H9 (cell line): ENCODE results near the gene DKK3. TPM values are rescaled to one million over a fixed set of nuclear protein-coding genes. Genes with fewer than 3 reads are reported as not detected.

Experiments
- DNase-seq: peaks from one replicate; pipeline ENCODE4 v3.0.0-alpha.2; 2017
- H2AFZ ChIP-seq: one replicate; pipeline ENCODE4 v1.6.1; 2013; ENCODE audit warnings: mild to moderate bottlenecking, low read length, control low read depth, moderate library complexity
- H2AK5ac ChIP-seq: 2 replicates; pipeline ENCODE4 v1.6.1; 2013; ENCODE audit warnings: low read length, control low read depth, mixed read lengths; ENCODE audit not compliant: insufficient read length
- H2BK120ac ChIP-seq: one replicate; pipeline ENCODE4 v1.6.1; 2013; ENCODE audit warnings: low read depth, mild to moderate bottlenecking, low read length, control low read depth, inconsistent platforms; ENCODE audit not compliant: poor library complexity, severe bottlenecking
- H2BK12ac ChIP-seq: 2 replicates; pipeline ENCODE4 v1.6.1; 2013; ENCODE audit warnings: low read length, control low read depth, mixed read lengths, low read depth; ENCODE audit not compliant: insufficient read length
- H2BK15ac ChIP-seq: 2 replicates; pipeline ENCODE4 v1.6.1; 2013; ENCODE audit warnings: low read depth, low read length, control low read depth
- H2BK20ac ChIP-seq: one replicate; pipeline ENCODE4 v1.6.1; 2013; ENCODE audit warnings: low read depth, mild to moderate bottlenecking, low read length, control low read depth, inconsistent platforms; ENCODE audit not compliant: poor library complexity, severe bottlenecking
- H2BK5ac ChIP-seq: 2 replicates; pipeline ENCODE4 v1.6.1; 2013; ENCODE audit warnings: low read length, control low read depth, mixed read lengths; ENCODE audit not compliant: insufficient read length
- H3K14ac ChIP-seq: 2 replicates; pipeline ENCODE4 v1.6.1; 2013; ENCODE audit warnings: low read length, control low read depth; ENCODE audit not compliant: insufficient read depth
- H3K18ac ChIP-seq: 2 replicates; pipeline ENCODE4 v1.6.1; 2013; ENCODE audit warnings: low read depth, mild to moderate bottlenecking, mixed read lengths, low read length, control low read depth; ENCODE audit not compliant: insufficient read length
- H3K23ac ChIP-seq: 2 replicates; pipeline ENCODE4 v1.6.1; 2013; ENCODE audit warnings: low read length, control low read depth, mixed read lengths, low read depth; ENCODE audit not compliant: insufficient read length
- H3K23me2 ChIP-seq: 2 replicates; pipeline ENCODE4 v1.6.1; 2013; ENCODE audit warnings: low read depth, mild to moderate bottlenecking, mixed read lengths, low read length, control low read depth; ENCODE audit not compliant: insufficient read length, poor library complexity, severe bottlenecking
- H3K27ac ChIP-seq: 2 replicates; pipeline ENCODE4 v1.5.1; 2013; ENCODE audit warnings: low read length, control low read depth, mixed read lengths, low read depth; ENCODE audit not compliant: insufficient read length
- H3K27me3 ChIP-seq: 2 replicates; pipeline ENCODE4 v1.6.1; 2013; ENCODE audit warnings: low read length, control low read depth, inconsistent platforms; ENCODE audit not compliant: insufficient read depth
- H3K4ac ChIP-seq: 2 replicates; pipeline ENCODE4 v1.6.1; 2013; ENCODE audit warnings: low read depth, mild to moderate bottlenecking, control low read depth, inconsistent platforms, low read length, moderate library complexity
- H3K4me1 ChIP-seq: 2 replicates; pipeline ENCODE4 v1.6.1; 2013; ENCODE audit warnings: low read length, control low read depth, inconsistent platforms; ENCODE audit not compliant: insufficient read depth
- H3K4me2 ChIP-seq: 2 replicates; pipeline ENCODE4 v1.6.1; 2013; ENCODE audit warnings: low read length, control low read depth, mixed read lengths; ENCODE audit not compliant: insufficient read length, insufficient read depth
- H3K56ac ChIP-seq: 2 replicates; pipeline ENCODE4 v1.6.1; 2013; ENCODE audit warnings: low read depth, mild to moderate bottlenecking, mixed read lengths, low read length, control low read depth; ENCODE audit not compliant: insufficient read length
- H3K79me1 ChIP-seq: 2 replicates; pipeline ENCODE4 v1.6.1; 2013; ENCODE audit warnings: low read depth, mild to moderate bottlenecking, moderate library complexity, low read length, control low read depth, inconsistent platforms; ENCODE audit not compliant: insufficient read depth, poor library complexity, severe bottlenecking
- H3K79me2 ChIP-seq: 2 replicates; pipeline ENCODE4 v1.6.1; 2013; ENCODE audit warnings: low read length, control low read depth, inconsistent platforms; ENCODE audit not compliant: insufficient read depth
- H3K9ac ChIP-seq: 2 replicates; pipeline ENCODE4 v1.6.1; 2013; ENCODE audit warnings: low read length, control low read depth, mixed read lengths; ENCODE audit not compliant: insufficient read length; ENCODE audit errors: extremely low read depth
- H3K9me3 ChIP-seq: one replicate; pipeline ENCODE4 v1.6.1; 2013; ENCODE audit warnings: low read depth, low read length, inconsistent platforms; ENCODE audit not compliant: control insufficient read depth
- H3T11ph ChIP-seq: one replicate; pipeline ENCODE4 v1.6.1; 2013; ENCODE audit warnings: mild to moderate bottlenecking, low read length, control low read depth, inconsistent platforms
- H4K20me1 ChIP-seq: one replicate; pipeline ENCODE4 v1.6.1; 2013; ENCODE audit not compliant: control insufficient read depth, insufficient read length, insufficient read depth
- H4K5ac ChIP-seq: 2 replicates; pipeline ENCODE4 v1.6.1; 2013; ENCODE audit warnings: low read depth, mild to moderate bottlenecking, mixed read lengths, low read length, control low read depth; ENCODE audit not compliant: insufficient read length
- H4K8ac ChIP-seq: replicated peaks from 2 replicates; pipeline ENCODE4 v1.6.1; 2013; ENCODE audit warnings: low read length, control low read depth, mixed read lengths, low read depth; ENCODE audit not compliant: insufficient read length
- H4K91ac ChIP-seq: 2 replicates; pipeline ENCODE4 v1.6.1; 2013; ENCODE audit warnings: low read depth, mild to moderate bottlenecking, moderate library complexity, mixed read lengths, low read length, control low read depth; ENCODE audit not compliant: insufficient read length
- H3K27ac Mint-ChIP-seq, 3 experiments: 2 replicates in 2 of 3; 3 replicates in 1 of 3; pipeline ENCODE4 v1.8.0; 2020 to 2021; ENCODE audit warnings: mixed read lengths in 3 of 3, mild to moderate bottlenecking in 1 of 3, moderate library complexity in 1 of 3
- H3K27me3 Mint-ChIP-seq: 2 replicates; pipeline ENCODE4 v1.8.0; 2021; ENCODE audit warnings: low read depth, mild to moderate bottlenecking, moderate library complexity, mixed read lengths
- H3K36me3 Mint-ChIP-seq, 3 experiments: 2 replicates in 2 of 3; 3 replicates in 1 of 3; pipeline ENCODE4 v1.8.0; 2020 to 2021; ENCODE audit warnings: low read depth in 3 of 3, mixed read lengths in 3 of 3; ENCODE audit not compliant: insufficient read depth in 1 of 3
- H3K4me1 Mint-ChIP-seq, 2 experiments: 2 replicates each; pipeline ENCODE4 v1.8.0; 2020; ENCODE audit warnings: mixed read lengths in 2 of 2
- H3K4me3 Mint-ChIP-seq, 2 experiments: 2 replicates in 1 of 2; 3 replicates in 1 of 2; pipeline ENCODE4 v1.8.0; 2020 to 2021; ENCODE audit warnings: mild to moderate bottlenecking in 2 of 2, mixed read lengths in 2 of 2, moderate library complexity in 1 of 2
- H3K9me3 Mint-ChIP-seq, 2 experiments: 2 replicates in 1 of 2; 3 replicates in 1 of 2; pipeline ENCODE4 v1.8.0; 2020; ENCODE audit warnings: mild to moderate bottlenecking in 2 of 2, mixed read lengths in 2 of 2, moderate library complexity in 1 of 2
- CTCF ChIP-seq: fragments of 200-600 bp; sonication (generic); conservative IDR thresholded peaks from 3 replicates; pipeline ENCODE4 v1.8.0; 2021; ENCODE audit warnings: antibody characterized with exemption, mild to moderate bottlenecking
- WGBS: extraction: QIAGEN DNeasy Blood & Tissue Kit; methylation state at CpG from one replicate; pipeline ENCODE4 v1.1.7; 2013; ENCODE audit warnings: missing lambda C conversion rate, low lambda C conversion rate, mixed read lengths; ENCODE audit not compliant: insufficient read length; ENCODE audit errors: extremely low coverage; 5-methylcytosine and 5-hydroxymethylcytosine counted together
- total RNA-seq: library from RNA; stranded (reverse); gene quantifications from 2 replicates; pipeline ENCODE4 v1.2.1, GENCODE V29; 2021

DKK3 gene
- total RNA-seq, 1 experiment from 2014 or later: 17.1 TPM

GRCh38 chr11:11979488-11980117, 28.8 kb downstream of the DKK3 start:
- H3K4me2 ChIP-seq: no peak overlapping the region
- peaks cover 0 to 2% (median 0%) of the 10 kb centered on the region in 3 experiments; a peak in 3 of 7 replicates for H3K36me3 Mint-ChIP-seq

More at GRCh38 chr11:11979488-11980117, 28.8 kb downstream of the DKK3 start:
- H3K4me1 Mint-ChIP-seq: peaks cover 20 to 23% of the 10 kb centered on the region in 2 experiments
- no peak overlapping the region for H2BK12ac ChIP-seq
- H3K79me1 ChIP-seq: no peaks in the 10 kb centered on the region
- H3K9ac ChIP-seq: no peak overlapping the region
- H3K9me3 Mint-ChIP-seq: peaks cover 0 to 2% of the 10 kb centered on the region in 2 experiments; a peak in 1 of 5 replicates
- no peaks in the 10 kb centered on the region for H4K20me1 ChIP-seq
- H3K23me2 ChIP-seq: no peaks in the 10 kb centered on the region
- no peaks in the 10 kb centered on the region for H3K9me3 ChIP-seq
- H3K23ac ChIP-seq: no peak overlapping the region
- H2AK5ac ChIP-seq: no peak overlapping the region
- no peak overlapping the region for H3K4me3 Mint-ChIP-seq
- no peak overlapping the region for H2BK20ac ChIP-seq
- H3K79me2 ChIP-seq: no peaks in the 10 kb centered on the region
- no peak overlapping the region for H4K5ac ChIP-seq
- no peak overlapping the region for H2BK120ac ChIP-seq
- no peak overlapping the region for H3K4ac ChIP-seq
- H3K27ac ChIP-seq: no peak overlapping the region
- no peak overlapping the region for H3K14ac ChIP-seq
- no peak overlapping the region for H2BK5ac ChIP-seq
- H2BK15ac ChIP-seq: no peak overlapping the region
- DNase-seq: no peak
- H2AFZ ChIP-seq: no peak overlapping the region
- no peak overlapping the region for H3K56ac ChIP-seq
- H3K18ac ChIP-seq: no peak overlapping the region
- no peaks in the 10 kb centered on the region; the same call in 1 of the 2 replicates for H3K27me3 Mint-ChIP-seq
- no peaks in the 10 kb centered on the region for H3K4me1 ChIP-seq
- H3K27me3 ChIP-seq: no peaks in the 10 kb centered on the region
- no peak for TF ChIP-seq CTCF
- no peak overlapping the region for H4K8ac ChIP-seq
- H3T11ph ChIP-seq: no peak overlapping the region
- no peak overlapping the region for H4K91ac ChIP-seq
- WGBS: no CpG with 5 or more reads among the region's 8 CpGs
- H3K27ac Mint-ChIP-seq: peak overlapping the region in 1 of 3 experiments; percentile 81; a peak in 1 of 7 replicates
